Ectodermal cell (in vitro differentiated cells): Measurements from ENCODE around the gene HSPA14. TPM values are rescaled to one million over a fixed set of nuclear protein-coding genes. Genes with fewer than 3 reads are reported as not detected.

Source experiments
- H3K27ac ChIP-seq: 2 replicates; pipeline ENCODE4 v1.7.0; 2013; ENCODE audit warnings: mild to moderate bottlenecking, low read depth, low read length; ENCODE audit not compliant: insufficient read depth, poor library complexity, severe bottlenecking
- H3K27me3 ChIP-seq: 2 replicates; pipeline ENCODE4 v1.7.0; 2013; ENCODE audit warnings: mild to moderate bottlenecking, low read length; ENCODE audit not compliant: insufficient read depth, control insufficient read depth, poor library complexity, severe bottlenecking
- H3K36me3 ChIP-seq: one replicate; pipeline ENCODE4 v1.7.0; 2013; ENCODE audit warnings: low read length; ENCODE audit not compliant: control insufficient read depth, insufficient read depth
- H3K4me1 ChIP-seq: one replicate; pipeline ENCODE4 v1.7.0; 2013; ENCODE audit warnings: low read length; ENCODE audit not compliant: control insufficient read depth, insufficient read depth
- H3K4me3 ChIP-seq: 2 replicates; pipeline ENCODE4 v1.7.0; 2013; ENCODE audit warnings: low read depth, low read length, control low read depth; ENCODE audit not compliant: insufficient read depth
- H3K9me3 ChIP-seq: 2 replicates; pipeline ENCODE4 v1.7.0; 2013; ENCODE audit warnings: mild to moderate bottlenecking, low read length, moderate library complexity; ENCODE audit not compliant: control insufficient read depth
- WGBS, 2 experiments: methylation state at CpG; one replicate each; pipeline ENCODE4 v1.1.7; 2013; ENCODE audit warnings: missing lambda C conversion rate in 2 of 2; 5-methylcytosine and 5-hydroxymethylcytosine counted together
- polyA plus RNA-seq, 4 experiments: library from polyadenylated mRNA; stranded (reverse); fragments of 50-300 nt; gene quantifications; one replicate each; pipeline ENCODE4 v1.2.3, GENCODE V29; 2013

HSPA14 gene, protein sequence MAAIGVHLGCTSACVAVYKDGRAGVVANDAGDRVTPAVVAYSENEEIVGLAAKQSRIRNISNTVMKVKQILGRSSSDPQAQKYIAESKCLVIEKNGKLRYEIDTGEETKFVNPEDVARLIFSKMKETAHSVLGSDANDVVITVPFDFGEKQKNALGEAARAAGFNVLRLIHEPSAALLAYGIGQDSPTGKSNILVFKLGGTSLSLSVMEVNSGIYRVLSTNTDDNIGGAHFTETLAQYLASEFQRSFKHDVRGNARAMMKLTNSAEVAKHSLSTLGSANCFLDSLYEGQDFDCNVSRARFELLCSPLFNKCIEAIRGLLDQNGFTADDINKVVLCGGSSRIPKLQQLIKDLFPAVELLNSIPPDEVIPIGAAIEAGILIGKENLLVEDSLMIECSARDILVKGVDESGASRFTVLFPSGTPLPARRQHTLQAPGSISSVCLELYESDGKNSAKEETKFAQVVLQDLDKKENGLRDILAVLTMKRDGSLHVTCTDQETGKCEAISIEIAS
- polyA plus RNA-seq (2013, experiment 1 of 4): 31.0 TPM
- polyA plus RNA-seq (2013, experiment 2 of 4): 31.8 TPM
- 23.4 TPM for polyA plus RNA-seq (2013, experiment 3 of 4)
- 27.2 TPM for polyA plus RNA-seq (2013, experiment 4 of 4)

- peak within 1 kb of the TSS; percentile 93 for H3K4me3 ChIP-seq
- 0% methylated on average over 72 of the region's 72 CpGs for WGBS, 2 experiments
- no peaks in the 10 kb centered on the region for H3K27me3 ChIP-seq
- peaks cover 13% of the 10 kb centered on the region for H3K36me3 ChIP-seq
- H3K9me3 ChIP-seq: no peaks in the 10 kb centered on the region
- H3K4me1 ChIP-seq: peaks cover 10% of the 10 kb centered on the region
- peak within 1 kb of the TSS; percentile 94 for H3K27ac ChIP-seq
Measured at GRCh38 chr10:14837757-14838581, at the start of gene HSPA14, which contains the start of the genes CDNF and MSANTD7. Gene HSPA14, plus strand, starts transcription at chr10:14838306. Its CDS starts 97 bp downstream, at chr10:14838403. Gene CDNF, minus strand, starts transcription at chr10:14838037. Its CDS starts 91 bp downstream, at chr10:14837946. Gene MSANTD7, plus strand, starts transcription at chr10:14838306. Its CDS starts 3,979 bp downstream, at chr10:14842285.

- Histone ChIP-seq H3K36me3 (no peaks in the 10 kb centered on the region), H3K4me3 (no peak overlapping the region), H3K9me3 (no peaks in the 10 kb centered on the region), H3K4me1 (no peaks in the 10 kb centered on the region), H3K27ac (no peak overlapping the region), H3K27me3 (no peaks in the 10 kb centered on the region)
- 57 to 62% methylated on average over 3 to 5 of the region's 5 CpGs for WGBS, 2 experiments
Measured at GRCh38 chr10:14798636-14799035, 39.5 kb upstream of the HSPA14 start.

GRCh38 chr10:14800397-14800796 is 37.7 kb upstream of the HSPA14 start:
- Histone ChIP-seq H3K27me3 (no peaks in the 10 kb centered on the region), H3K9me3 (no peaks in the 10 kb centered on the region), H3K27ac (no peak overlapping the region), H3K36me3 (no peaks in the 10 kb centered on the region), H3K4me1 (no peaks in the 10 kb centered on the region), H3K4me3 (no peak overlapping the region)
- 74 to 83% methylated on average over 1 of the region's 1 CpG for WGBS, 2 experiments

GRCh38 chr10:14801723-14802122 is 36.4 kb upstream of the HSPA14 start:
- Histone ChIP-seq H3K27ac (no peak overlapping the region), H3K27me3 (no peaks in the 10 kb centered on the region), H3K4me3 (no peak overlapping the region), H3K9me3 (no peaks in the 10 kb centered on the region), H3K4me1 (no peaks in the 10 kb centered on the region), H3K36me3 (no peaks in the 10 kb centered on the region)
- WGBS, 2 experiments: 77 to 88% methylated on average over 5 of the region's 5 CpGs

- Histone ChIP-seq H3K4me3 (no peak overlapping the region), H3K9me3 (no peaks in the 10 kb centered on the region), H3K36me3 (no peaks in the 10 kb centered on the region), H3K27ac (no peak overlapping the region), H3K4me1 (no peaks in the 10 kb centered on the region), H3K27me3 (no peaks in the 10 kb centered on the region)
- WGBS, 2 experiments: 0% methylated on average over 1 of the region's 1 CpG; no CpG with 5 or more reads in 1 of the 2 experiments
Measured at GRCh38 chr10:14803827-14804226, 34.3 kb upstream of the HSPA14 start.

GRCh38 chr10:14806318-14806717 is 31.8 kb upstream of the HSPA14 start:
- Histone ChIP-seq H3K27me3 (no peaks in the 10 kb centered on the region), H3K27ac (no peak overlapping the region), H3K4me3 (no peak overlapping the region), H3K36me3 (no peaks in the 10 kb centered on the region), H3K4me1 (no peaks in the 10 kb centered on the region), H3K9me3 (no peaks in the 10 kb centered on the region)
- WGBS, 2 experiments: 90 to 96% methylated on average over 2 to 3 of the region's 3 CpGs

- Histone ChIP-seq H3K27ac (no peak overlapping the region), H3K36me3 (no peaks in the 10 kb centered on the region), H3K27me3 (no peaks in the 10 kb centered on the region), H3K9me3 (no peaks in the 10 kb centered on the region), H3K4me1 (no peaks in the 10 kb centered on the region), H3K4me3 (no peak overlapping the region)
- WGBS, 2 experiments: 84 to 85% methylated on average over 9 of the region's 9 CpGs
Measured at GRCh38 chr10:14810969-14811953, 26.8 kb upstream of the HSPA14 start.

DNA sequence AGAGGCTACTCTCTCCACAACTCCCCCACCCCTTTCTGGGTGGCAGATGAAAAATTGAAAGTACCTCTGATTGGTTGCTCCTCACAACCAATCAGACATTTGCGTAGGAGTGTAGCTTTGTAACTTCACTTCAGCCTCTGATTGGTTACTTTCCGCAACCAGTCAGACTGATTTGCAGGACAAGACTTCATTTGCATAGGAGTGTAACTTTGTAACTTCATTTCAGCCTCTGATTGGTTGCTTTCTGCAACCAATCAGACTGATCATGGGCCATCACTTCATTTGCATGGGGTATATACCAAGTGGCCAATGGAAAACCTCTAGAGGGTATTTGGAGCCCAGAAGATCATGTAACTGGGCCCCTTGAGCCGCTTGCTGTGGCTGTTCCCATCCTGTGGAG is 25.8 kb upstream of the HSPA14 start:
- 92 to 93% methylated on average over 3 of the region's 3 CpGs for WGBS, 2 experiments
- no peaks in the 10 kb centered on the region for H3K27me3 ChIP-seq
- no peaks in the 10 kb centered on the region for H3K9me3 ChIP-seq
- no peak overlapping the region for H3K4me3 ChIP-seq
- no peaks in the 10 kb centered on the region for H3K4me1 ChIP-seq
- H3K27ac ChIP-seq: no peak overlapping the region
- no peaks in the 10 kb centered on the region for H3K36me3 ChIP-seq

DNA sequence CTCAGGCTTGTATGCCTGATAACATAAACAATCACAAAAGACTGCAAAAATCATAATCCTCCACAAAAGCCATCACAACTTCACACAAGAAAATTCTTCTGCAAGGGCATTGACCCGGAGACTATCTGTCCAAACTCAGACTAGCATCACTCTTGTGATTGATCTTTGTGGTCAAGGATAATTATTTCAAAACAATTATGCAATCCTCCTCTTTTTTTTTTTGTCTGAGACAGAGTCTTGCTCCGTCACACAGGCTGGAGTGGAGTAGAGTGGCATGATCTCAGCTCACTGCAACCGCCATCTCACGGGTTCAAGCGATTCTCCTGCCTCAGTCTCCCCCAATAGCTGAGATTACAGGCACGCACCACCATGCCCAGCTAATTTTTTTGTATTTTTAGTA is 22.4 kb upstream of the HSPA14 start:
- H3K4me1 ChIP-seq: no peaks in the 10 kb centered on the region
- H3K9me3 ChIP-seq: no peaks in the 10 kb centered on the region
- no peak overlapping the region for H3K4me3 ChIP-seq
- no peaks in the 10 kb centered on the region for H3K36me3 ChIP-seq
- no peaks in the 10 kb centered on the region for H3K27me3 ChIP-seq
- no peak overlapping the region for H3K27ac ChIP-seq
- 88 to 93% methylated on average over 6 of the region's 6 CpGs for WGBS, 2 experiments
